ENCODE results near the gene HSPA8. TPM values are rescaled to one million over a fixed set of nuclear protein-coding genes. Genes with fewer than 3 reads are reported as not detected.

Gene HSPA8
- total and polyA plus RNA-seq, 2 of the 4 experiments (the other 2 are of a cell fraction) = 2,309 to 4,346 TPM

DNA sequence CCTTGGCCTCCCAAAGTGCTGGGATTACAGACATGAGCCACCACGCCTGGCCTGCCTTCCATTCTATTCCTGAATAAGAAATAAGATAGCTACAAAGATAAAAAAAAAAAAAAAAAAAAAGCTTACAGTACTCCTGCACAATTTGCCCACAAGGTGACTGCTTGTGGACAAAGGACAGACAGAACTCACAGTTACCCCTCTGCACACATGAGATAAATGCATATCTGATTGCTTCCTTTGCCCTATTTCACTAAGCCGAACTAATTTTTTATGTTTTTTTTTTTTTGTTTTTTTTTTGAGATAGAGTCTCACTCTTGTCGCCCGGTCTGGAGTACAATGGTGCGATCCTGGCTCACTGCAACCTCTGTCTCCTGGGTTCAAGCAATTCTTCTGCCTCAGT is 23.6 kb upstream of the HSPA8 start:
- Histone ChIP-seq H2AFZ (replicated peaks; ENCODE audit: low read length, poor library complexity) (no peak overlapping the region), H3K4ac (ENCODE audit: low read depth, low read length) (no peak overlapping the region), H3K27ac (ENCODE audit: insufficient read depth, low read length) (no peak overlapping the region), H3K9me3 (ENCODE audit: control insufficient read depth, insufficient read depth, low read length) (no peaks in the 10 kb centered on the region), H3K36me3 (ENCODE audit: control insufficient read depth, insufficient read depth, low read length) (peaks cover 50% of the 10 kb centered on the region), H3K27me3 (ENCODE audit: control insufficient read depth, insufficient read depth, low read length) (no peaks in the 10 kb centered on the region), H4K5ac (ENCODE audit: low read depth, low read length) (no peak overlapping the region), H3K4me3 (ENCODE audit: insufficient read depth, low read depth, low read length) (no peak overlapping the region), H3K18ac (ENCODE audit: low read depth, low read length) (no peak overlapping the region), H2BK15ac (ENCODE audit: low read depth, low read length) (no peak overlapping the region), H3K4me1 (ENCODE audit: control insufficient read depth, insufficient read depth, low read length) (peaks cover 5% of the 10 kb centered on the region), H2BK5ac (ENCODE audit: low read depth, low read length, poor library complexity, severe bottlenecking) (no peak overlapping the region), H3K79me1 (ENCODE audit: low read depth in 1 of 2, low read length in 2 of 2) (peaks cover 22 to 41% of the 10 kb centered on the region in 2 experiments), H2BK120ac (ENCODE audit: low read depth, low read length) (no peak overlapping the region), H4K8ac (ENCODE audit: low read depth in 2 of 2, low read length in 2 of 2) (no peak overlapping the region), H3K4me2 (ENCODE audit: low read depth, low read length) (no peak overlapping the region), H4K20me1 (ENCODE audit: insufficient read depth, low read length) (peaks cover 12% of the 10 kb centered on the region), H4K91ac (ENCODE audit: insufficient read depth, low read depth, low read length) (no peak overlapping the region), H3K9ac (ENCODE audit: low read depth, low read length) (no peak overlapping the region), H3K9me1 (ENCODE audit: insufficient read depth, low read length) (peaks cover 6% of the 10 kb centered on the region), H2AK9ac (replicated peaks; ENCODE audit: low read depth, low read length, poor library complexity) (no peak overlapping the region), H2BK20ac (ENCODE audit: low read depth, low read length) (no peak overlapping the region), H3K14ac (replicated peaks; ENCODE audit: low read depth, low read length) (no peak overlapping the region), H3K56ac (ENCODE audit: extremely low read depth, insufficient read depth, low read length) (no peak overlapping the region), H3K23ac (ENCODE audit: low read depth, low read length) (no peak overlapping the region), H2AK5ac (ENCODE audit: low read depth, low read length) (no peak overlapping the region)
- BruUV-seq (replicated peaks) = no TSS peak
- POLR2A ChIA-PET (ENCODE audit: unreplicated experiment) = no interaction called here
- DNase-seq (no peak), ATAC-seq (ENCODE audit: low read depth) (no peak)
- no CpG with 5 or more reads among the region's 5 CpGs for WGBS, 2 experiments (ENCODE audit: extremely low coverage in 2 of 2, insufficient read length in 1 of 2)
- no peak for TF ChIP-seq MAZ (IDR thresholded peaks at IDR 0.05; ENCODE audit: borderline replicate concordance, low read depth, low read length)
- TF ChIP-seq CHD1 (IDR thresholded peaks at IDR 0.05; ENCODE audit: low read depth, low read length) = no peak
- no peak for TF ChIP-seq ELK1 (IDR thresholded peaks at IDR 0.05; ENCODE audit: borderline replicate concordance, low read depth, low read length)
- TF ChIP-seq MAFK (IDR thresholded peaks at IDR 0.05; ENCODE audit: low read depth, low read length) = no peak
- TF ChIP-seq FOS (IDR thresholded peaks at IDR 0.05; ENCODE audit: low read depth, low read length) = no peak
- no peak for TF ChIP-seq CEBPB (IDR thresholded peaks at IDR 0.05; ENCODE audit: low read depth, low read length)
- TF ChIP-seq RFX5 (IDR thresholded peaks at IDR 0.05; ENCODE audit: low read depth, low read length) = no peak
- TF ChIP-seq RAD21 (IDR thresholded peaks at IDR 0.05; ENCODE audit: low read length) = no peak
- TF ChIP-seq, protein P1, sequence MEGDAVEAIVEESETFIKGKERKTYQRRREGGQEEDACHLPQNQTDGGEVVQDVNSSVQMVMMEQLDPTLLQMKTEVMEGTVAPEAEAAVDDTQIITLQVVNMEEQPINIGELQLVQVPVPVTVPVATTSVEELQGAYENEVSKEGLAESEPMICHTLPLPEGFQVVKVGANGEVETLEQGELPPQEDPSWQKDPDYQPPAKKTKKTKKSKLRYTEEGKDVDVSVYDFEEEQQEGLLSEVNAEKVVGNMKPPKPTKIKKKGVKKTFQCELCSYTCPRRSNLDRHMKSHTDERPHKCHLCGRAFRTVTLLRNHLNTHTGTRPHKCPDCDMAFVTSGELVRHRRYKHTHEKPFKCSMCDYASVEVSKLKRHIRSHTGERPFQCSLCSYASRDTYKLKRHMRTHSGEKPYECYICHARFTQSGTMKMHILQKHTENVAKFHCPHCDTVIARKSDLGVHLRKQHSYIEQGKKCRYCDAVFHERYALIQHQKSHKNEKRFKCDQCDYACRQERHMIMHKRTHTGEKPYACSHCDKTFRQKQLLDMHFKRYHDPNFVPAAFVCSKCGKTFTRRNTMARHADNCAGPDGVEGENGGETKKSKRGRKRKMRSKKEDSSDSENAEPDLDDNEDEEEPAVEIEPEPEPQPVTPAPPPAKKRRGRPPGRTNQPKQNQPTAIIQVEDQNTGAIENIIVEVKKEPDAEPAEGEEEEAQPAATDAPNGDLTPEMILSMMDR (conservative IDR thresholded peaks at IDR 0.05; ENCODE audit: low read depth, low read length) = no peak
- no peak for TF ChIP-seq RCOR1 (IDR thresholded peaks at IDR 0.05; ENCODE audit: insufficient replicate concordance, low read length)
- no peak for TF ChIP-seq SMC3 (IDR thresholded peaks at IDR 0.05; ENCODE audit: low read depth, low read length)
- TF ChIP-seq, protein P2, sequence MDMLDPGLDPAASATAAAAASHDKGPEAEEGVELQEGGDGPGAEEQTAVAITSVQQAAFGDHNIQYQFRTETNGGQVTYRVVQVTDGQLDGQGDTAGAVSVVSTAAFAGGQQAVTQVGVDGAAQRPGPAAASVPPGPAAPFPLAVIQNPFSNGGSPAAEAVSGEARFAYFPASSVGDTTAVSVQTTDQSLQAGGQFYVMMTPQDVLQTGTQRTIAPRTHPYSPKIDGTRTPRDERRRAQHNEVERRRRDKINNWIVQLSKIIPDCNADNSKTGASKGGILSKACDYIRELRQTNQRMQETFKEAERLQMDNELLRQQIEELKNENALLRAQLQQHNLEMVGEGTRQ (IDR thresholded peaks at IDR 0.05; ENCODE audit: low read depth, low read length) = no peak
- no peak for TF ChIP-seq MXI1 (IDR thresholded peaks at IDR 0.05; ENCODE audit: borderline replicate concordance, low read depth, low read length)
- dilution Hi-C loops (cut with HindIII; ENCODE audit: low sequenced_read_pairs, unreplicated experiment) (no loop called here), intact Hi-C loops (cut with micrococcal nuclease) (no loop called here), in situ Hi-C loops (cut with MboI; ENCODE audit: low sequenced_read_pairs) (no loop called here)
- CTCF ChIA-PET = interaction anchor here (0.7 to 1.0 kb wide), 2 partner anchors 18 to 176 kb away, joined by 3 to 5 read pairs; no protein-coding TSS in a partner anchor
